Liver (tissue), 9 donors: ENCODE results near the gene CLEC16A. TPM values are rescaled to one million over a fixed set of nuclear protein-coding genes. Genes with fewer than 3 reads are reported as not detected.

Source experiments
- DNase-seq: peaks from one replicate; pipeline ENCODE4 v3.0.0-alpha.2; 2017; ENCODE audit warnings: low spot score
- H3K27ac ChIP-seq, 2 donors: one replicate each; pipeline ENCODE4 v1.7.0; 2013; ENCODE audit warnings: inconsistent platforms in 2 of 2, low read length in 2 of 2, control low read depth in 1 of 2, low read depth in 1 of 2, mild to moderate bottlenecking in 1 of 2
- H3K27me3 ChIP-seq, 4 donors: one replicate each; pipeline versions ENCODE4 v1.6.1 to v1.7.0; 2013; ENCODE audit warnings: low read length in 3 of 4, inconsistent platforms in 1 of 4, mild to moderate bottlenecking in 1 of 4, moderate library complexity in 1 of 4; ENCODE audit not compliant: control insufficient read depth in 4 of 4, insufficient read depth in 4 of 4
- H3K36me3 ChIP-seq, 4 donors: one replicate each; pipeline versions ENCODE4 v1.6.1 to v1.7.0; 2013; ENCODE audit warnings: low read length in 3 of 4, mild to moderate bottlenecking in 3 of 4, low read depth in 1 of 4, moderate library complexity in 1 of 4; ENCODE audit not compliant: control insufficient read depth in 4 of 4, insufficient read depth in 3 of 4
- H3K4me1 ChIP-seq, 4 donors: one replicate each; pipeline versions ENCODE4 v1.6.1 to v1.7.0; 2013; ENCODE audit warnings: low read length in 3 of 4, mild to moderate bottlenecking in 3 of 4, moderate library complexity in 1 of 4; ENCODE audit not compliant: control insufficient read depth in 4 of 4, insufficient read depth in 4 of 4
- H3K4me3 ChIP-seq, 3 donors: one replicate each; pipeline versions ENCODE4 v1.6.1 to v1.7.0; 2013; ENCODE audit warnings: low read length in 3 of 3, control low read depth in 1 of 3, low read depth in 1 of 3, mild to moderate bottlenecking in 1 of 3
- H3K9ac ChIP-seq, 2 donors: one replicate each; pipeline ENCODE4 v1.7.0; 2013; ENCODE audit warnings: low read length in 2 of 2, mild to moderate bottlenecking in 2 of 2, moderate library complexity in 2 of 2, control low read depth in 1 of 2, low read depth in 1 of 2
- H3K9me3 ChIP-seq, 4 donors: one replicate each; pipeline versions ENCODE4 v1.6.1 to v1.7.0; 2013; ENCODE audit warnings: low read length in 3 of 4; ENCODE audit not compliant: control insufficient read depth in 4 of 4
- EGR1 ChIP-seq, 2 donors: IDR thresholded peaks; 2 replicates each; pipeline ENCODE4 v1.6.1; 2016 to 2018; ENCODE audit warnings: antibody characterized with exemption in 2 of 2, low read depth in 2 of 2
- FOXA1 ChIP-seq: IDR thresholded peaks from 2 replicates; pipeline ENCODE4 v1.6.1; 2016; ENCODE audit warnings: antibody characterized with exemption
- FOXA2 ChIP-seq: IDR thresholded peaks from 2 replicates; pipeline ENCODE4 v1.6.1; 2016; ENCODE audit warnings: antibody characterized with exemption
- GABPA ChIP-seq, 2 donors: IDR thresholded peaks in 1 of 2; conservative IDR thresholded peaks in 1 of 2; 2 replicates each; pipeline ENCODE4 v1.6.1; 2016; ENCODE audit warnings: antibody characterized with exemption in 2 of 2, mild to moderate bottlenecking in 1 of 2, moderate library complexity in 1 of 2
- HNF4A ChIP-seq, 2 donors: conservative IDR thresholded peaks; 2 replicates each; pipeline ENCODE4 v1.6.1; 2016; ENCODE audit warnings: antibody characterized with exemption in 2 of 2, mild to moderate bottlenecking in 2 of 2
- HNF4G ChIP-seq: IDR thresholded peaks from 2 replicates; pipeline ENCODE4 v1.6.1; 2016; ENCODE audit warnings: antibody characterized with exemption
- JUND ChIP-seq, 2 donors: IDR thresholded peaks; 2 replicates each; pipeline ENCODE4 v1.6.1; 2016; ENCODE audit warnings: antibody characterized with exemption in 2 of 2
- NR2F2 ChIP-seq: IDR thresholded peaks from 2 replicates; pipeline ENCODE4 v1.6.1; 2016; ENCODE audit warnings: antibody characterized with exemption
- RAD21 ChIP-seq, 2 donors: IDR thresholded peaks; 2 replicates each; pipeline ENCODE4 v1.6.1; 2016; ENCODE audit warnings: antibody characterized with exemption in 2 of 2, mild to moderate bottlenecking in 2 of 2
- RXRA ChIP-seq, 2 donors: IDR thresholded peaks; 2 replicates each; pipeline ENCODE4 v1.6.1; 2017 to 2018; ENCODE audit warnings: antibody characterized with exemption in 2 of 2, mild to moderate bottlenecking in 1 of 2
- SP1 ChIP-seq: IDR thresholded peaks from 2 replicates; pipeline ENCODE4 v1.6.1; 2018; ENCODE audit warnings: antibody characterized with exemption, mild to moderate bottlenecking
- TAF1 ChIP-seq: conservative IDR thresholded peaks from 2 replicates; pipeline ENCODE4 v1.6.1; 2016; ENCODE audit warnings: antibody characterized with exemption, mild to moderate bottlenecking
- YY1 ChIP-seq: IDR thresholded peaks from 2 replicates; pipeline ENCODE4 v1.6.1; 2016; ENCODE audit warnings: antibody characterized with exemption, mild to moderate bottlenecking
- WGBS: extraction: QIAGEN DNeasy Blood & Tissue Kit; methylation state at CpG from one replicate; pipeline ENCODE4 v1.1.7; 2013; 5-methylcytosine and 5-hydroxymethylcytosine counted together
- polyA plus RNA-seq, 2 donors: library from polyadenylated mRNA; stranded (reverse) in 1 of 2; unstranded in 1 of 2; fragments of 200-250 nt in 1 of 2; fragments of >200 nt in 1 of 2; fragmentation: Nextera tagmentation in 1 of 2; extraction: Ambion mirVana in 1 of 2; gene quantifications; one replicate each; pipeline versions ENCODE4 v1.2.1 to v1.2.3, GENCODE V29; 2013 to 2015
- total RNA-seq, 2 donors: library from RNA; depleted of rRNA; stranded (reverse); fragments of >200 nt; gene quantifications; one replicate each; pipeline ENCODE4 v1.2.3, GENCODE V29; 2014
- TF ChIP-seq, protein P1 (sequence below): IDR thresholded peaks from 2 replicates; pipeline ENCODE4 v1.6.1; 2016; ENCODE audit warnings: antibody characterized with exemption
- TF ChIP-seq, protein P2 (sequence below): IDR thresholded peaks from 2 replicates; pipeline ENCODE4 v1.6.1; 2016; ENCODE audit warnings: antibody characterized with exemption
- TF ChIP-seq, protein P3 (sequence below): fragments of 150-350 bp; IDR thresholded peaks from 2 replicates; pipeline ENCODE4 v1.5.1; 2017; ENCODE audit warnings: improper control_type of control experiment, low read depth, low read length; ENCODE audit not compliant: missing input control
- TF ChIP-seq, protein P4 (sequence below): IDR thresholded peaks from 2 replicates; pipeline ENCODE4 v1.6.1; 2016; ENCODE audit warnings: antibody characterized with exemption
- donor health status: healthy.
- donor health status: healthy.
- donor health status: healthy.
- donor health status: healthy.
- donor health status: healthy.

The CLEC16A gene
- total and polyA plus RNA-seq, 4 donors: 9.7 to 23.0 (median 17.4) TPM

DNA sequence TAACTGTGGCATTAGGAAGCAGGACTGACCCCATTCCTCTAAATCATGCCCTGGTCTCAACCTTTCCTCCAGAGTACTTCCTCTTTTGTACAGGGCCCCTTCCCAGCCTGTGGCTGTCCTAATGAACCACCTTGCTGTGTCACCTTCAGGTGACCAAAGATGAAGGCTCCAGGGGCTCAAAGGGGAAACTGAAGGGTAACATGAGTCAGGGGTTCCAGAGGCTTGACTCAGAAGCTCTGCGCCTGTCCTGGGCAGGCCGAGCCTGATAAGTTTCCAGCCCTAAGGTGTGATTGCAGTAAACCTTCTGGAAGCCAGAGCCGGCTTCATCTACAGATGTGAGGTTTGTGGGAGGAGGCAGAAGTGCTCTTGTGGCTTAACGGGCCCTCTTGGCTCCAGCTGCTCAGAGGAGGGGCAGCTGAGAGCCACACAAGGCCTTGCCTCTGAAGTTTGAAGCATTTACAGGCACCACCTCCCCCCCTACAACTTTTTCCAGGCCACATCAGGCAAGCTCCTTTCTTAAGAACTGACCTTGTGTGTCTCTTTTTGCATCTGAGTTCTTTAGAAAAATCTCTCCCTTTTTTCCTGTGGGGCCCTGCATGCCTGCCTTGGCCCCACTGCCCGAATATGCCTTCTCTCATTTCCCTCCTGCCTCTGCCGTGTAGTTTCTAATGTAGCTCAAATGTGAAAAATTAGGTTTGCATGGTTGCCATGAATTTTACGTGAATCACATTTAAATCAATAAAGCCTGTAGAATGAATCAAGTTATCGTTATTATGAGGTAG lies 149.9 kb downstream of the CLEC16A start:
- Histone ChIP-seq H3K4me3 (no peak overlapping the region), H3K36me3 (peaks cover 0 to 6% (median under 1%) of the 10 kb centered on the region in 4 donors), H3K9ac (no peak overlapping the region), H3K27me3 (no peaks in the 10 kb centered on the region), H3K4me1 (peaks cover 0 to 2% (median 0%) of the 10 kb centered on the region in 4 donors), H3K27ac (no peak overlapping the region), H3K9me3 (no peaks in the 10 kb centered on the region)
- TF ChIP-seq SP1: no peak
- TF ChIP-seq RAD21 (IDR thresholded peaks at IDR 0.05): no peak
- TF ChIP-seq HNF4G: no peak
- TF ChIP-seq YY1: no peak
- TF ChIP-seq TAF1: no peak
- TF ChIP-seq, protein P1, sequence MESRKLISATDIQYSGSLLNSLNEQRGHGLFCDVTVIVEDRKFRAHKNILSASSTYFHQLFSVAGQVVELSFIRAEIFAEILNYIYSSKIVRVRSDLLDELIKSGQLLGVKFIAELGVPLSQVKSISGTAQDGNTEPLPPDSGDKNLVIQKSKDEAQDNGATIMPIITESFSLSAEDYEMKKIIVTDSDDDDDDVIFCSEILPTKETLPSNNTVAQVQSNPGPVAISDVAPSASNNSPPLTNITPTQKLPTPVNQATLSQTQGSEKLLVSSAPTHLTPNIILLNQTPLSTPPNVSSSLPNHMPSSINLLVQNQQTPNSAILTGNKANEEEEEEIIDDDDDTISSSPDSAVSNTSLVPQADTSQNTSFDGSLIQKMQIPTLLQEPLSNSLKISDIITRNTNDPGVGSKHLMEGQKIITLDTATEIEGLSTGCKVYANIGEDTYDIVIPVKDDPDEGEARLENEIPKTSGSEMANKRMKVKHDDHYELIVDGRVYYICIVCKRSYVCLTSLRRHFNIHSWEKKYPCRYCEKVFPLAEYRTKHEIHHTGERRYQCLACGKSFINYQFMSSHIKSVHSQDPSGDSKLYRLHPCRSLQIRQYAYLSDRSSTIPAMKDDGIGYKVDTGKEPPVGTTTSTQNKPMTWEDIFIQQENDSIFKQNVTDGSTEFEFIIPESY: no peak
- TF ChIP-seq EGR1 (IDR thresholded peaks at IDR 0.05; ENCODE audit: low read depth in 2 of 2): no peak
- TF ChIP-seq, protein P2, sequence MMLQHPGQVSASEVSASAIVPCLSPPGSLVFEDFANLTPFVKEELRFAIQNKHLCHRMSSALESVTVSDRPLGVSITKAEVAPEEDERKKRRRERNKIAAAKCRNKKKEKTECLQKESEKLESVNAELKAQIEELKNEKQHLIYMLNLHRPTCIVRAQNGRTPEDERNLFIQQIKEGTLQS: no peak
- TF ChIP-seq, protein P3, sequence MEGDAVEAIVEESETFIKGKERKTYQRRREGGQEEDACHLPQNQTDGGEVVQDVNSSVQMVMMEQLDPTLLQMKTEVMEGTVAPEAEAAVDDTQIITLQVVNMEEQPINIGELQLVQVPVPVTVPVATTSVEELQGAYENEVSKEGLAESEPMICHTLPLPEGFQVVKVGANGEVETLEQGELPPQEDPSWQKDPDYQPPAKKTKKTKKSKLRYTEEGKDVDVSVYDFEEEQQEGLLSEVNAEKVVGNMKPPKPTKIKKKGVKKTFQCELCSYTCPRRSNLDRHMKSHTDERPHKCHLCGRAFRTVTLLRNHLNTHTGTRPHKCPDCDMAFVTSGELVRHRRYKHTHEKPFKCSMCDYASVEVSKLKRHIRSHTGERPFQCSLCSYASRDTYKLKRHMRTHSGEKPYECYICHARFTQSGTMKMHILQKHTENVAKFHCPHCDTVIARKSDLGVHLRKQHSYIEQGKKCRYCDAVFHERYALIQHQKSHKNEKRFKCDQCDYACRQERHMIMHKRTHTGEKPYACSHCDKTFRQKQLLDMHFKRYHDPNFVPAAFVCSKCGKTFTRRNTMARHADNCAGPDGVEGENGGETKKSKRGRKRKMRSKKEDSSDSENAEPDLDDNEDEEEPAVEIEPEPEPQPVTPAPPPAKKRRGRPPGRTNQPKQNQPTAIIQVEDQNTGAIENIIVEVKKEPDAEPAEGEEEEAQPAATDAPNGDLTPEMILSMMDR: no peak
- no peak for TF ChIP-seq FOXA1
- no peak for TF ChIP-seq JUND (IDR thresholded peaks at IDR 0.05)
- TF ChIP-seq HNF4A (conservative IDR thresholded peaks at IDR 0.05): no peak
- TF ChIP-seq, protein P4, sequence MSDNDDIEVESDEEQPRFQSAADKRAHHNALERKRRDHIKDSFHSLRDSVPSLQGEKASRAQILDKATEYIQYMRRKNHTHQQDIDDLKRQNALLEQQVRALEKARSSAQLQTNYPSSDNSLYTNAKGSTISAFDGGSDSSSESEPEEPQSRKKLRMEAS: no peak
- no peak for TF ChIP-seq GABPA (IDR thresholded peaks at IDR 0.05 in 1 of 2, conservative IDR thresholded peaks at IDR 0.05 in 1 of 2)
- WGBS: 84% methylated on average over 8 of the region's 8 CpGs
- no peak for DNase-seq

DNA sequence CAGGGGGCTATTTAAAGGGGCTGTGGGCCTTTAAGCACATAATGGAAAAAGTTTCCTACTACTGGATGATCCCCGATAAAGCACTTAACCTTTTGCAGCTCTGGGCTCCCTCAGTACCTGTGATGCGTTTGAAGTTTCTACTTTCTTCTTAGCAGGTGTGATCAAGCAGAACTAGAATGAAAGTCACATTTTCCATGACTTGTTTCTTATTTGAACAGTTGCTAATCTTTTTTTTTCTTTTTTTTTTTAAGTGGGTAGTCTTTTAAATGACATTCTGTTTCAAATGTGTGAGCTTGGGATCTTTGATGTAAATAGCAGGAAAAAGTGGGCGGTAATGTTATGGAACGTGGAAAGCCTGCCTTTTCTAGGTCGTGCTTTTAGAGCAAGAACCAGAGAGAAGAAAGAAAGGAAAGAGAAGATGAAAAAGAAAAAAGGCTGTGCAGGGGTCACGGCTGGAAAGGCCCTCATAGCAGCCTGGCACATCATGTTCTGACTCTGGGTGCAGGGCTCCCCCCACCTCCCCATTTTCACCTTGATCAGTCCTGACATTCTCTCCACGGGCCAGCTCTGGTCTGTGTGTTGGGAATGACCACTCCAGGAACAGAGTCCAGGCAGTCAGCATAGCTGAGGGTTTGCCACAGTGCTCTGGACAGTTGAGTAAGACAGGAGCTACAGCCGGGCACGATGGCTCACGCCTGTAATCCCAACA lies 150.6 kb downstream of the CLEC16A start:
- no peak overlapping the region for H3K4me3 ChIP-seq
- peaks cover 0 to 4% (median 1%) of the 10 kb centered on the region in 4 donors for H3K4me1 ChIP-seq
- H3K9me3 ChIP-seq: no peaks in the 10 kb centered on the region
- peaks cover 0 to 4% (median 0%) of the 10 kb centered on the region in 4 donors for H3K36me3 ChIP-seq
- H3K9ac ChIP-seq: no peak overlapping the region
- no peak for DNase-seq
- WGBS: 95% methylated on average over 10 of the region's 10 CpGs
- H3K27ac ChIP-seq: no peak overlapping the region
- no peaks in the 10 kb centered on the region for H3K27me3 ChIP-seq
- TF ChIP-seq RAD21 (IDR thresholded peaks at IDR 0.05) (no peak), YY1 (no peak), HNF4A (conservative IDR thresholded peaks at IDR 0.05) (no peak), JUND (IDR thresholded peaks at IDR 0.05) (no peak), FOXA2 (no peak), NR2F2 (no peak), HNF4G (no peak), GABPA (IDR thresholded peaks at IDR 0.05 in 1 of 2, conservative IDR thresholded peaks at IDR 0.05 in 1 of 2) (no peak), EGR1 (IDR thresholded peaks at IDR 0.05; ENCODE audit: low read depth in 2 of 2) (no peak), RXRA (IDR thresholded peaks at IDR 0.05) (no peak), TAF1 (no peak)
- TF ChIP-seq, protein P3: no peak
- TF ChIP-seq, protein P1: no peak
- TF ChIP-seq, protein P2: no peak
